ENCODE data around the gene CEL.

Gene CEL

DNA sequence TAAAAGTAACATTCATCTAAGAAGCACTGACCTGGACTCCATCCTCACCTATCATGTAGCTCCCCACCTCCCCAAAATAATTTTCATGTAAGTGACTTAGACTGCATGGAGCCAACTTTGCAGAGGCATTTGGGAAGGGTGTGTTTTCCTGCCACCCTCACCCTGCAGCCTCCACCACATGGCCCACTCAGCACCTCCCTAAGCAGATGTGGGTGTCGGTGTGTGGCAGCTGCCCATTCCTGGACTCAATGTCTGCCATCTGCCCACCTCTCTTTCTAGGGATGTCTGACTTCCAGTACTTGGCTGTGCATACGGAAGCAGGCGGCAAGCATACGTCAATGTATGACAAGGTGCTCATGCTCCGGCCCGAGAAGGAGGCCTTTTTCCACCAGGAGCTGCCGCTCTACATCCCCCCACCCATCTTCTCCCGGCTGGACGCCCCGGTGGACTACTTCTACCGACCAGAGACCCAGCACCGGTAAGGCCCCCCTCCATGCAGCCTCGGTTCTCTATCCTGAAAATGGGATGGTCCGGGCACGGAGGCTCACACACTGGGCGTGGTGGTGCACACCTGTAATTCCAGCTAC lies 18.2 kb upstream of the CEL start:
- ChIA-PET POLR2A (no interaction called here), CTCF (interaction anchor here (0.6 to 9.6 kb wide), 4 partner anchors 51 to 443 kb away, joined by 3 to 117 read pairs (median 3); no protein-coding TSS in a partner anchor)
- H3K36me3 ChIP-seq (ENCODE audit: control insufficient read depth in 2 of 2, insufficient read depth in 1 of 2, low read length in 2 of 2): peaks cover 5 to 72% of the 10 kb centered on the region in 2 experiments
- H3K27ac ChIP-seq (ENCODE audit: extremely low read depth, low read depth, low read length): no peak overlapping the region
- H3K9me3 ChIP-seq (ENCODE audit: control insufficient read depth, insufficient read depth, low read depth, low read length): no peaks in the 10 kb centered on the region
- no peaks in the 10 kb centered on the region for H3K4me1 ChIP-seq (ENCODE audit: control insufficient read depth, insufficient read depth, low read length)
- TF ChIP-seq ZFHX2 (tag by site-specific recombination; conservative IDR thresholded peaks at IDR 0.05) (peak; percentile 59), EGR2 (tag by site-specific recombination; IDR thresholded peaks at IDR 0.05; ENCODE audit: low read depth) (peak; percentile 73; the same call in 1 of the 2 replicates)
- TF ChIP-seq, protein P1, sequence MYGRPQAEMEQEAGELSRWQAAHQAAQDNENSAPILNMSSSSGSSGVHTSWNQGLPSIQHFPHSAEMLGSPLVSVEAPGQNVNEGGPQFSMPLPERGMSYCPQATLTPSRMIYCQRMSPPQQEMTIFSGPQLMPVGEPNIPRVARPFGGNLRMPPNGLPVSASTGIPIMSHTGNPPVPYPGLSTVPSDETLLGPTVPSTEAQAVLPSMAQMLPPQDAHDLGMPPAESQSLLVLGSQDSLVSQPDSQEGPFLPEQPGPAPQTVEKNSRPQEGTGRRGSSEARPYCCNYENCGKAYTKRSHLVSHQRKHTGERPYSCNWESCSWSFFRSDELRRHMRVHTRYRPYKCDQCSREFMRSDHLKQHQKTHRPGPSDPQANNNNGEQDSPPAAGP (tag by site-specific recombination; IDR thresholded peaks at IDR 0.05): no peak
- H3K4me3 ChIP-seq (ENCODE audit: low read depth, low read length): no peak overlapping the region

DNA sequence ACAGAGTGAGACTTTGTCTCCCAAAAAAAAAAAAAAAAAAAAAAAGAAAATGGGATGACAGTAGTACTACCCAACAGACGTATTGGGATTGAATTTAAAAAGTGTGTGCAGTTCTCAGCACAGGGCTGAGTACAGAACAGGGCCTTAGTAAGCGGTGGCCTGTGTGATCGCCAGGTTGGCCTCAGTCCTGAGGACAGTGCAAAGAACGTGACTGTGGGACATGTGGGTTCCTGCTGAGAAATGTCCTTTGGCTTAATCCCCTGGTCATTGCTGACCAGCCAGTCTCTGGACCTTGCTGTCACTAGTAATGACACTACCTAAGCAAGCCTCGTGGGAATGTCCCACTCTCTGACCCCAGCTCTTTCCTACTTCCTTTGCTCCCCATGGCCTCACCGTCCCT lies 17.7 kb upstream of the CEL start:
- TF ChIP-seq, protein P2, sequence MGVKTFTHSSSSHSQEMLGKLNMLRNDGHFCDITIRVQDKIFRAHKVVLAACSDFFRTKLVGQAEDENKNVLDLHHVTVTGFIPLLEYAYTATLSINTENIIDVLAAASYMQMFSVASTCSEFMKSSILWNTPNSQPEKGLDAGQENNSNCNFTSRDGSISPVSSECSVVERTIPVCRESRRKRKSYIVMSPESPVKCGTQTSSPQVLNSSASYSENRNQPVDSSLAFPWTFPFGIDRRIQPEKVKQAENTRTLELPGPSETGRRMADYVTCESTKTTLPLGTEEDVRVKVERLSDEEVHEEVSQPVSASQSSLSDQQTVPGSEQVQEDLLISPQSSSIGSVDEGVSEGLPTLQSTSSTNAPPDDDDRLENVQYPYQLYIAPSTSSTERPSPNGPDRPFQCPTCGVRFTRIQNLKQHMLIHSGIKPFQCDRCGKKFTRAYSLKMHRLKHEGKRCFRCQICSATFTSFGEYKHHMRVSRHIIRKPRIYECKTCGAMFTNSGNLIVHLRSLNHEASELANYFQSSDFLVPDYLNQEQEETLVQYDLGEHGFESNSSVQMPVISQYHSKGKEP (tag by site-specific recombination; IDR thresholded peaks at IDR 0.05): no peak
- TF ChIP-seq ZNF48 (tag by site-specific recombination; IDR thresholded peaks at IDR 0.05) (no peak), ZNF830 (tag by site-specific recombination; IDR thresholded peaks at IDR 0.05; ENCODE audit: low read depth) (no peak), SCRT1 (tag by site-specific recombination; IDR thresholded peaks at IDR 0.05; ENCODE audit: borderline replicate concordance) (no peak), BCL11A (tag by site-specific recombination; IDR thresholded peaks at IDR 0.05; ENCODE audit: low read depth) (no peak), ZSCAN16 (tag by site-specific recombination; IDR thresholded peaks at IDR 0.05) (no peak), ZNF140 (tag by site-specific recombination; IDR thresholded peaks at IDR 0.05) (no peak), ZNF623 (tag by site-specific recombination; IDR thresholded peaks at IDR 0.05) (no peak), ZNF112 (tag by site-specific recombination; IDR thresholded peaks at IDR 0.05) (no peak), GLIS2 (tag by site-specific recombination; IDR thresholded peaks at IDR 0.05) (no peak), ZNF19 (tag by site-specific recombination; IDR thresholded peaks at IDR 0.05; ENCODE audit: low read depth) (no peak), ZXDB (tag by site-specific recombination; IDR thresholded peaks at IDR 0.05) (no peak), RBAK (tag by site-specific recombination; IDR thresholded peaks at IDR 0.05) (no peak), HOXA7 (CRISPR knock-in tag; IDR thresholded peaks at IDR 0.05; ENCODE audit: borderline replicate concordance) (no peak)
- TF ChIP-seq, protein P3, sequence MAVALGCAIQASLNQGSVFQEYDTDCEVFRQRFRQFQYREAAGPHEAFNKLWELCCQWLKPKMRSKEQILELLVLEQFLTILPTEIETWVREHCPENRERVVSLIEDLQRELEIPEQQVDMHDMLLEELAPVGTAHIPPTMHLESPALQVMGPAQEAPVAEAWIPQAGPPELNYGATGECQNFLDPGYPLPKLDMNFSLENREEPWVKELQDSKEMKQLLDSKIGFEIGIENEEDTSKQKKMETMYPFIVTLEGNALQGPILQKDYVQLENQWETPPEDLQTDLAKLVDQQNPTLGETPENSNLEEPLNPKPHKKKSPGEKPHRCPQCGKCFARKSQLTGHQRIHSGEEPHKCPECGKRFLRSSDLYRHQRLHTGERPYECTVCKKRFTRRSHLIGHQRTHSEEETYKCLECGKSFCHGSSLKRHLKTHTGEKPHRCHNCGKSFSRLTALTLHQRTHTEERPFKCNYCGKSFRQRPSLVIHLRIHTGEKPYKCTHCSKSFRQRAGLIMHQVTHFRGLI (tag by site-specific recombination; IDR thresholded peaks at IDR 0.05): no peak
- TF ChIP-seq, protein P4, sequence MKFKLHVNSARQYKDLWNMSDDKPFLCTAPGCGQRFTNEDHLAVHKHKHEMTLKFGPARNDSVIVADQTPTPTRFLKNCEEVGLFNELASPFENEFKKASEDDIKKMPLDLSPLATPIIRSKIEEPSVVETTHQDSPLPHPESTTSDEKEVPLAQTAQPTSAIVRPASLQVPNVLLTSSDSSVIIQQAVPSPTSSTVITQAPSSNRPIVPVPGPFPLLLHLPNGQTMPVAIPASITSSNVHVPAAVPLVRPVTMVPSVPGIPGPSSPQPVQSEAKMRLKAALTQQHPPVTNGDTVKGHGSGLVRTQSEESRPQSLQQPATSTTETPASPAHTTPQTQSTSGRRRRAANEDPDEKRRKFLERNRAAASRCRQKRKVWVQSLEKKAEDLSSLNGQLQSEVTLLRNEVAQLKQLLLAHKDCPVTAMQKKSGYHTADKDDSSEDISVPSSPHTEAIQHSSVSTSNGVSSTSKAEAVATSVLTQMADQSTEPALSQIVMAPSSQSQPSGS (tag by site-specific recombination; IDR thresholded peaks at IDR 0.05; ENCODE audit: low read depth): no peak
- TF ChIP-seq, protein P5, sequence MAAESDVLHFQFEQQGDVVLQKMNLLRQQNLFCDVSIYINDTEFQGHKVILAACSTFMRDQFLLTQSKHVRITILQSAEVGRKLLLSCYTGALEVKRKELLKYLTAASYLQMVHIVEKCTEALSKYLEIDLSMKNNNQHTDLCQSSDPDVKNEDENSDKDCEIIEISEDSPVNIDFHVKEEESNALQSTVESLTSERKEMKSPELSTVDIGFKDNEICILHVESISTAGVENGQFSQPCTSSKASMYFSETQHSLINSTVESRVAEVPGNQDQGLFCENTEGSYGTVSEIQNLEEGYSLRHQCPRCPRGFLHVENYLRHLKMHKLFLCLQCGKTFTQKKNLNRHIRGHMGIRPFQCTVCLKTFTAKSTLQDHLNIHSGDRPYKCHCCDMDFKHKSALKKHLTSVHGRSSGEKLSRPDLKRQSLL (tag by site-specific recombination; IDR thresholded peaks at IDR 0.05): no peak
- TF ChIP-seq, protein P6, sequence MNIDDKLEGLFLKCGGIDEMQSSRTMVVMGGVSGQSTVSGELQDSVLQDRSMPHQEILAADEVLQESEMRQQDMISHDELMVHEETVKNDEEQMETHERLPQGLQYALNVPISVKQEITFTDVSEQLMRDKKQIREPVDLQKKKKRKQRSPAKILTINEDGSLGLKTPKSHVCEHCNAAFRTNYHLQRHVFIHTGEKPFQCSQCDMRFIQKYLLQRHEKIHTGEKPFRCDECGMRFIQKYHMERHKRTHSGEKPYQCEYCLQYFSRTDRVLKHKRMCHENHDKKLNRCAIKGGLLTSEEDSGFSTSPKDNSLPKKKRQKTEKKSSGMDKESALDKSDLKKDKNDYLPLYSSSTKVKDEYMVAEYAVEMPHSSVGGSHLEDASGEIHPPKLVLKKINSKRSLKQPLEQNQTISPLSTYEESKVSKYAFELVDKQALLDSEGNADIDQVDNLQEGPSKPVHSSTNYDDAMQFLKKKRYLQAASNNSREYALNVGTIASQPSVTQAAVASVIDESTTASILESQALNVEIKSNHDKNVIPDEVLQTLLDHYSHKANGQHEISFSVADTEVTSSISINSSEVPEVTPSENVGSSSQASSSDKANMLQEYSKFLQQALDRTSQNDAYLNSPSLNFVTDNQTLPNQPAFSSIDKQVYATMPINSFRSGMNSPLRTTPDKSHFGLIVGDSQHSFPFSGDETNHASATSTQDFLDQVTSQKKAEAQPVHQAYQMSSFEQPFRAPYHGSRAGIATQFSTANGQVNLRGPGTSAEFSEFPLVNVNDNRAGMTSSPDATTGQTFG (tag by site-specific recombination; IDR thresholded peaks at IDR 0.05; ENCODE audit: borderline replicate concordance): no peak
- peaks cover 5 to 78% of the 10 kb centered on the region in 2 experiments for H3K36me3 ChIP-seq (ENCODE audit: control insufficient read depth in 2 of 2, insufficient read depth in 1 of 2, low read length in 2 of 2)
- H3K9me3 ChIP-seq (ENCODE audit: control insufficient read depth, insufficient read depth, low read depth, low read length): no peaks in the 10 kb centered on the region
- ChIA-PET POLR2A (no interaction called here), CTCF (interaction anchor here (1.2 to 9.6 kb wide), 2 partner anchors 102 to 442 kb away, joined by 3 to 117 read pairs; no protein-coding TSS in a partner anchor)
- no peak overlapping the region for H3K4me3 ChIP-seq (ENCODE audit: low read depth, low read length)
- H3K27ac ChIP-seq (ENCODE audit: extremely low read depth, low read depth, low read length): no peak overlapping the region
- no peaks in the 10 kb centered on the region for H3K4me1 ChIP-seq (ENCODE audit: control insufficient read depth, insufficient read depth, low read length)

Data from HEK293 (cell line).